ENCODE results near the gene TNFRSF13B. TPM values are rescaled to one million over a fixed set of nuclear protein-coding genes. Genes with fewer than 3 reads are reported as not detected.

Gene TNFRSF13B
- total RNA-seq, 1 donor, result not detected

- TF ChIP-seq, protein P1, sequence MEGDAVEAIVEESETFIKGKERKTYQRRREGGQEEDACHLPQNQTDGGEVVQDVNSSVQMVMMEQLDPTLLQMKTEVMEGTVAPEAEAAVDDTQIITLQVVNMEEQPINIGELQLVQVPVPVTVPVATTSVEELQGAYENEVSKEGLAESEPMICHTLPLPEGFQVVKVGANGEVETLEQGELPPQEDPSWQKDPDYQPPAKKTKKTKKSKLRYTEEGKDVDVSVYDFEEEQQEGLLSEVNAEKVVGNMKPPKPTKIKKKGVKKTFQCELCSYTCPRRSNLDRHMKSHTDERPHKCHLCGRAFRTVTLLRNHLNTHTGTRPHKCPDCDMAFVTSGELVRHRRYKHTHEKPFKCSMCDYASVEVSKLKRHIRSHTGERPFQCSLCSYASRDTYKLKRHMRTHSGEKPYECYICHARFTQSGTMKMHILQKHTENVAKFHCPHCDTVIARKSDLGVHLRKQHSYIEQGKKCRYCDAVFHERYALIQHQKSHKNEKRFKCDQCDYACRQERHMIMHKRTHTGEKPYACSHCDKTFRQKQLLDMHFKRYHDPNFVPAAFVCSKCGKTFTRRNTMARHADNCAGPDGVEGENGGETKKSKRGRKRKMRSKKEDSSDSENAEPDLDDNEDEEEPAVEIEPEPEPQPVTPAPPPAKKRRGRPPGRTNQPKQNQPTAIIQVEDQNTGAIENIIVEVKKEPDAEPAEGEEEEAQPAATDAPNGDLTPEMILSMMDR (IDR thresholded peaks at IDR 0.05; ENCODE audit: insufficient read depth, low read depth, low read length), result no peak
- H3K4me3 ChIP-seq (ENCODE audit: low read depth, low read length), result no peak overlapping the region
- DNase-seq (ENCODE audit: low read depth), result no peak
These were observed 42.8 kb downstream of the TNFRSF13B start for GRCh38 chr17:16929035-16929680.

GRCh38 chr17:16928406-16929034, 43.4 kb downstream of the TNFRSF13B start:
- DNase-seq (ENCODE audit: low read depth), result no peak
- no peak overlapping the region for H3K4me3 ChIP-seq (ENCODE audit: low read depth, low read length)
- TF ChIP-seq, protein P1 (IDR thresholded peaks at IDR 0.05; ENCODE audit: insufficient read depth, low read depth, low read length), result no peak

DNA sequence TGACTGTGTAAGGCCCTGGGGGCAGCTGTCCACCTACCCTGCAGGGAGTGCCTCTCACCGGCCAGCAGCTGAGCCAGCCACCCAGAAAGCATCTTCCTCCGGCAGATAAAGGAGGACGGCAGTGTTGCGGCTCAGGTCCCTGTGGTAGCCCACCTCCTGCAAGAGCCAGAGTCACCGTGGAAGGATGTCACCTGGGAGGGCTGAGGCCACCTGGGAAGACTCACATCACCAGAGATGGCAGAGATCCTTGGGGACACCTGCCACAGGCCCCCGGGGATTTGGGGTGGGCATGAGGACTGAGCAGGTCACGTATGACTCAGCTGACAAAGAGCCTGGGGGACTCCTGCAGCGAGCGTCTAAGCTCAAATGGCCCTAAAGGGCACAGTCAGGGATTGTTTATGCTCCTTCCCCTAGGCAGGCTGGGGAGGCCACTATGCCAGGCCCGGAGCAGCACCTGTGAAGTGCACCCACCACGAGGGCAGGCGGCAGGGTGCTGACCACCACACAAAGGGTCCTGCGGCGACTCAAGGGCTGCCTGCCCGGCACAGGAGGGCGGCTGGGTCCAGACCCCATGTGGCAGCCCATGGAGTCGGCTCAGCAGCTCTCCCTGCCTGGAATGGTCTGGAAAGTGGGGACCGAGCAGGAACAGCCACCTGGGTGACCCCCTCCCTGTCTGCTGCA, 44.1 kb downstream of the TNFRSF13B start:
- DNase-seq (ENCODE audit: low read depth), result no peak
- TF ChIP-seq, protein P1 (IDR thresholded peaks at IDR 0.05; ENCODE audit: insufficient read depth, low read depth, low read length), result no peak
- H3K4me3 ChIP-seq (ENCODE audit: low read depth, low read length), result no peak overlapping the region

GRCh38 chr17:16926571-16927451, 45.1 kb downstream of the TNFRSF13B start:
- H3K4me3 ChIP-seq (ENCODE audit: low read depth, low read length), result no peak overlapping the region
- DNase-seq (ENCODE audit: low read depth), result no peak
- TF ChIP-seq, protein P1 (IDR thresholded peaks at IDR 0.05; ENCODE audit: insufficient read depth, low read depth, low read length), result no peak

DNA sequence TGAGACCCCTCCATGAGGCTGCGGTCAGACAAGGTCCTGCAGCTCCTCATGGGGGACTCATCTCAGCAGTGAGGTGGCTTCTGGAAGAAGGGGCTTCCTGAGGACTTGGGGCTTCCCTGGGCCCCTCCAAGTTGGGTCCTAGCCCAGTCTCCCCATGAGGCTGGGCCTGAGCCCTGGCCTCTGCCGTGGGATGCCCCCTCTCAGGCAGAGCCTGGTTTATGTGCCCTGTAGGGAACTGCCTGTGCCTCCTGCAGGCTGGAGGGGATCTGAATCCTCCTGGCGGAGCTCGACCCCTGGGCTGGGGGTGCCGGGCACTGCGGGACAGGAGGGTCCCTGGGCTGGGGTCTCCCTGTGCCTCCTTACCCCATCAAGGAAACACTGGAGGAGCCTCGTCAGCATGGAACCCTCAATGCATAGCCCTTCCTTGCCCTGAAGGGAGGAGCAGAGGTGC, 45.8 kb downstream of the TNFRSF13B start:
- no peak overlapping the region for H3K4me3 ChIP-seq (ENCODE audit: low read depth, low read length)
- DNase-seq (ENCODE audit: low read depth), result no peak
- TF ChIP-seq, protein P1 (IDR thresholded peaks at IDR 0.05; ENCODE audit: insufficient read depth, low read depth, low read length), result no peak

- DNase-seq (ENCODE audit: low read depth), result no peak
- TF ChIP-seq, protein P1 (IDR thresholded peaks at IDR 0.05; ENCODE audit: insufficient read depth, low read depth, low read length), result no peak
- H3K4me3 ChIP-seq (ENCODE audit: low read depth, low read length), result no peak overlapping the region
These were observed 46.4 kb downstream of the TNFRSF13B start for GRCh38 chr17:16925461-16926060.

Data from fibroblast of villous mesenchyme (primary cell).